Fibroblast of upper back skin (primary cell): ENCODE data around the gene PARM1.
"Not testable (repeated sequence)": the region's sequence is repeated elsewhere in the genome, so short reads cannot be mapped to it uniquely, and the experiment has no call there.

Experiments used
- DNase-seq: peaks from one replicate; pipeline ENCODE4 v3.0.0-alpha.2; 2013

Gene PARM1

DNA sequence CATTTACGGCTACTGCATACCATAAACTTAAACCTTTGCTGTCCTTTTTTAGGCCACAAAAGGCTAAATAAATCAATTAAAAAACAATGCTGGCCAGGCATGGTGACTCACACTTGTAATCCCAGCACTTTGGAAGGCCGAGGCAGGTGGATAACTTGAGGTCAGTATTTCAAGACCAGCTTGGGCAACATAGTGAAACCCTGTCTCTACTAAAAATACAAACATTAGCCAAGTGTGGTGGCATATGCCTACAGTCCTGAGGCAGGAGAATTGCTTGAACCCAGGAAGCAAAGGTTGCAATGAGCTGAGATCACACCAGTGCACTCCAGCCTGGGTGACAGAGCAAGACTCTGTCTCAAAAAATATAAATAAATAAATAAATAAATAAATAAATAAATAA, 61.5 kb downstream of the PARM1 start:
- not testable (repeated sequence) for DNase-seq

- no peak for DNase-seq
Observed at GRCh38 chr4:74996996-74997395, 64.1 kb downstream of the PARM1 start.

DNA sequence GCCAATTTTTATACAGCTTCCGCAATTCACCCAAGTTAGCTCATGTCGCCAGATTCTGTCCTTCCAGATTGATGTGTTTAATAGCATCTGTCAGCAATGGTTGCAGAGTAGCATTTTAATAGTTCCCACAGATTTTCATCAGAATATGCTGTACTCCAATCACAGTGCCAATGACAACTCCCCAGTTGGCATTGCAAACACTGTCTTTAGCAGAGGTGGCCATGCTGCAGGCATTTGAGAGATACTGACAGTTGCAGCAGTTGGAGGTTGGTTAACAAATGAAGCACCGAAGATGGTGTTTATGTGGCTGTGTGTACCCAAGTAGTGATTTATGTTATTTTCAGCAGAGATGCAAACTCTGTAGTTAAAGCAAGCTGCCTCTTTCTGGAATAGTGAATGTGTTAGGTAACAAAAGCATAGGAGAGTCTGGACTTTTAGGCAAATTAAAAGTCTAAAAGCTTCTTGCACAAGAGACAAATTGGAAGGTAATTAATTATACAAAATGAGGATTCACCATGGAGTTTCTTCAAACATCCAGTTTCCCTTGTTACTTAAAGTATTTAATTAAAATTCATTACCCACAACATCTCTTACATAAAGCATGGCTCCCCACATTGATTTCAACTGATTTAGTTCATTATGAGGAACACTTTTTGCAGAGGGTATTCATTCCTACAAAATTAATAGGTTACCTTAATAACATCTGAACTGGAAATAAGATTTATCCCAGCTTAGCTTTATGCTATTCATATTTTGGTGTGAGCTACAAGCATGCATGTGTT, 65.2 kb downstream of the PARM1 start:
- no peak for DNase-seq

DNA sequence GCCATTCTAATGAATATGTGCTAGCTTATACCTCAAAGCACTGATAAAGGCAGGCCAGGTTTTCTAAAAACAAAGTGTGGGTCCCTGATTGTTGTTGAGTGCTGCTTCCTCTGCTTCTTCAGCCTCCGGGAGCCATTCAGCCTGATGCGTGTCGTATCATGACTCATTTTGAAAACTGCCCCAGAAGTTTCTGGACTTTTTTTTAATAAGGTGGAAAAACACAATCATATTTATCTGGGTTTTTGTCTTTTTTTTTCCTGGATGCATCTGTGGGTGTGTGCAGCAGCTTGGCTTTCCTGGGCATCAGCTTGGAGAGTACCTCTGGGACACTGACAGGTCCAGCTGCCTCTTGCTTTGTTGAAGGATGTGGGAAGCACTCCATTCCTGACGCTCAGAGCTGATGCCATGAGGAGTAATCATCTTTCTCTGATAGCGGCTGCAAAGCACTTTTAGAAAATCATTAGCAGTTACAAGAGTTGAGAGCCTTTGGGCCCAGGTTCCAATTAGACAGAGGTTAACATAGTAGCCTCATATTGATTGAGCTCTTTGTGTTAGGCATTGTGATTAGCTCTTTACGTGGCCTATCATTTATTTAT, 66.9 kb downstream of the PARM1 start:
- DNase-seq, result no peak

- DNase-seq, result no peak
Observed at GRCh38 chr4:75001871-75002270, 69.0 kb downstream of the PARM1 start.

DNA sequence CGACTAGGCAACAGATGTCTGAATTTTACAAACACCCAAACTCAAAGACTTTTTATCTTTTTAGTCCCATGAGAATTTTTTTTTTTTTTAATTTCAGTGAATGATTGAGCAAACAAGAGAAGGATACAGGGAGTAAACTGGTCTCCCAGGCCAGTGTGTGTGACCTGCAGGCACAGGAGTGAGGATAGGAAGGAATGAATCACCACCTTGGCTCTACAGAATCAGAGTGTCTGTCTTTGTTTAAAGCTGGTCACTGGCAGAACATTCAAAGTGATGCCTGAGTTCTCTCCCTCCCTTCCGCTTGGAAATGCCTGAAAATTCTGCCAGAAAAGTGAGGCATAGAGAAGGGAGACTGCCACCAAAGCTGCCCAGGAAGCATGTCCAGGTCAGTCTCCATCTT, 69.5 kb downstream of the PARM1 start:
- DNase-seq, result no peak

- DNase-seq, result no peak
Observed at GRCh38 chr4:75003979-75004378, 71.1 kb downstream of the PARM1 start.

- DNase-seq, result no peak
Observed at GRCh38 chr4:75004755-75005668, 72.1 kb downstream of the PARM1 start.

- DNase-seq, result no peak
Observed at GRCh38 chr4:75005727-75006126, 72.8 kb downstream of the PARM1 start.

DNA sequence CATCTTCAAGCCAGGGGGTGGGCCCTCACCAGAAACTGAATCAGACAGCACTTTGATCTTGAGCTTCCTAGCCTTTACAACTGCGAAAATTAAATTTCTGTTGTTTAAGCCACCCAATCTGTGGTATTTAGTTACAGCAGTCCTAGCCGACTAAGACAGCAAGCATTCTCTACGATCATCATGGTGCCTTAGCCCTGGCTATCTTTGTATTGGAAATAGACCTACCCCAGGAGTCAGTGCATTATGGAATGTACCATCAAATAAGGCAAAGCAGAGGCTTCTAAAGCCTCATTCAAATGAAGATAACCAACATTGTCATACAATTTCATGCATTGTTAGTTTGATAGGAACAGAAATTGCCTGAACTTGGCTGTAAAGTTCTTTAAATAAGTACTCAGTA, 75.0 kb downstream of the PARM1 start:
- DNase-seq, result no peak

DNA sequence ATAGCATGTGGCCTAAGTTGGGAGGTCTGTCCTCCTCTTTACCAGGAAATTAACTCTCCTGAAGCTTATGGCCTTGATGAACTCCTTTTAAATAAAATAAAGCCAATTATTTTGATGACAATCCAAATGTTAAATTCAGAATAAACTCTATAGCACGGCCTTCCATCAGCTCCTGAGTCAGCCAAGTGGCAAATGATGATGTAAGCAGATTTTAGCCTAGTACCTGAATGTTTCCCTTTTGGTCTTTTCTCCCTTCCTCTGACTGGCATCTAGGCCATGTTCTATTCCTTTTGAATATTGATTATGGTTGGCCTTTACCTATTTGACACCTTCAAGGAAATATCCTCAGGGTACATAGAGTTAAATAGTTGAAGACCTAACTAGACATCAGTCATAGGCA, 76.2 kb downstream of the PARM1 start:
- DNase-seq, result no peak

DNA sequence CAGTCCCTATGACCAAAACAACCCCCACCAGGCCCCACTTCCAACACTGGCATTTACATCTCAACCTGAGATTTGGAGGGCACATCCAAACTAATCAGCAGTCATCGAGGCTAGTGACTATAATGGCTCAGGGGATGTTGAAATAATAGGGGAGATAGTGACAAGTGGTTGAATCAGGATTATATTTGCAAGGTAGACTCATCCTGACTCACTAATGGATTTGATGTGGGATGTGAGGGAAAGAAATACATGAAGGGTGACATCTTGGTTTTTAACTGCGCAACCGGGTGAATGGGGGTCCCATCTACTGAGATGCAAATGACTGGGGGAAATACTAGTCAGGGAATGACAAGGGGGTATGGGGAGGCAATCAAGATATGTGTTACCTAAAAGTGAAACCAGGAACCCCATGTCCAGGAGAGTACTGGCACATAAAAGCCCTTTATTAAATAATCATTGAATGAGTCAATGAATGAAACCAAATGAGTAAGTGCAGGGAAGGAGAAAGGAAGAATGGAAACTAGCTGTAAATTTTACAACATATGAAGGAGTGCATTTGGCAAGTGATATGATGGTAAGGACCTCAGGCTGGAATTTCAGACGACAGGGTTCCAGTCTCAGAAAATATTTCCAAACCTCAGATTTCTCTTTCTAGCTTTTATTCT, 78.3 kb downstream of the PARM1 start:
- no peak for DNase-seq

DNA sequence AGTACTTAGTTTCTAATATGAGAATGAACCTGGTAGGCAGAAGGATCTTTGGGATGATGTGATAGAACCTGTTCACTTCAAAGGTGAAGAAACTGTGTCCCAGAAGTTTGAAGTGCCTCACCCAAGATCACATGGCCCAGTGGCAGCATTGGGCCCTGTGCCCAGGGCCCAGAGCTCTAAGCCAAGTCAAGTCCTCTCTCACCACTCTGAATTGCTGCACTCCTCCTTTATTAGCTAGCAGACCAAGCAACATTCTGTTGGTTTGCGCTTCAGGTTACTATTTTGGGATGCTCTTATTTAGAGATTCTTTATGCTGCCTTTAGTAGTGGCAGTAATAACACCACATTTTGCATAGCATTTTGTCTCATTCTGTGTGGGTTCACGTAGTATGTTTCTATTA, 82.7 kb downstream of the PARM1 start:
- no peak for DNase-seq

- no peak for DNase-seq
Observed at GRCh38 chr4:75016472-75016871, 83.6 kb downstream of the PARM1 start.

GRCh38 chr4:75018811-75019479, 86.0 kb downstream of the PARM1 start:
- no peak for DNase-seq

- DNase-seq, result no peak
Observed at GRCh38 chr4:75025431-75025830, 92.5 kb downstream of the PARM1 start.

DNA sequence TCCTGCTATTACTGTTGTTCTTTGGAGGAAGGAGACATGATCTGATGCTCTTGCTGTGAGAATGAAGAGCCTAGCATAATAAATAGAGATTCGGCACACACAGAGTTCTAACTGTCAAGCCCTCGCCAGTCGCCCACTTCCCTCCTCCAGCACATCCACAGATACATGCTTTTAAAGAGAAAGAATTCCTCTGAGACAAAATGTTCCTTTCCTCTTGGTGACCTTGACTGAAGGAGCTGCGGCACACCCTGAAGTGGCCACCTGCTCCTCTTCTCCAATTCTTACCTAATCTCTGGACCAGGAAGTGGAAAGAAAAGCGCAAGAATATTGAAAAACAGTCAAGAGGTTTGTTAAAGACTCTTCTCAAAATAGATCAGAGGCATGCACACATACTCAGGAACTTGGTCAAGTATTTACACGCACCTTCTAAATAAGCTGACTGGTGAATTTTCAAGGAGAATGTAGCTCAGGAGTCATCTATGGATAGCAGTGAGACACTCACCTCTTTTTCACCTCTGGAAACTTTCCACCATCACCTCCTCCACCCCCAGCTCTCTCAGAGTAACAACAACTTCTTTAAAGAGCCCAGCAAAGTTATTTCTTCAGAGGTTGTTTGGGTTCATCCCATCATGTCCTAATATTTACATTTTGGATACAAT, 95.4 kb downstream of the PARM1 start:
- DNase-seq, result no peak

GRCh38 chr4:75030028-75030427, 97.1 kb downstream of the PARM1 start:
- no peak for DNase-seq

DNA sequence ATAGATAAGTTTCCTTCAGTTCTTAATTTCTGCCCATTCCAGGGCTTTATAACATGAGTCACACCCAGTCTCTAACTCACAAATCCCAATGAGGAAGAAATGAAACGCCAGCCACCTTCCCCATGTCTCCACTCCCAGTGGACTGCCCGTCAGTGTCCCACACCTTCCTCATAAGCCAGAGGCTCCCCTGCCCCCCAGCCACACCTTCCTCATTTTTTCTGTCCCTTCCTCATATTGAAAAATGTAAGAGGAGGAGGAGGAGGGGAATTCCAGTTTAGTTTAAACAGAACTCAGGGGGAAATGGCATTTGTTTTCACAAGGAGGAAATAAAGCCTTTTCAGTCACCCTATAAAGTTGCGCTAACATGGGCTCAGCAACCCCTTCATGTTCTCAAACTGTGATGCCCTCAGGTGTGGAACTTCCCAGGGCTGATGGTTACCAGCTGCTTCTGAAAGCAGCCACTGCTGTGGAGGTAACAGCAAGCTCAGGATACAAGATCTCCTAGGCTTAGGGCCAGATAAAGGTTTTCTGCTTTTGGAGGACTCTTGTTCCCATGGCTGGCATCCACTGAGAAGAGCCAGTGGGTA, 97.8 kb downstream of the PARM1 start:
- no peak for DNase-seq

DNA sequence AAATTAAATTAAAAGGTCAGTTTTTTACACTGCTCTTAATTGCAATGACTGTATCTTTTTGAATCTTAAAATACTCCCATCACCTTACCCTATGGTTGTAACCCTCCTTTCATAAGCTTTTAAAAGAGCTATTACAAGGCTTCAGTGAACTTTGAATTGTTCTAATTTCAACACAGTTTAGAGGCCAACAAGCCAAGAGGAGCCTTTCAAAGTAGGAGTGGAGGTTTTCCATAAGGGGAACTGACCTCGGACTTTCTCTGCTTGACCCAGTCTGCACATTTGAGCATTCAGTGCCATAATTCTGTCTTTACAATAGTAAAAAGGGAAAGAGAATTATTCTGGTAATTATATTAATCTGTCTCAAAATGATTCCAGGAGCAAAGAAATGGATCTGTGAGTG, 98.9 kb downstream of the PARM1 start:
- no peak for DNase-seq

DNA sequence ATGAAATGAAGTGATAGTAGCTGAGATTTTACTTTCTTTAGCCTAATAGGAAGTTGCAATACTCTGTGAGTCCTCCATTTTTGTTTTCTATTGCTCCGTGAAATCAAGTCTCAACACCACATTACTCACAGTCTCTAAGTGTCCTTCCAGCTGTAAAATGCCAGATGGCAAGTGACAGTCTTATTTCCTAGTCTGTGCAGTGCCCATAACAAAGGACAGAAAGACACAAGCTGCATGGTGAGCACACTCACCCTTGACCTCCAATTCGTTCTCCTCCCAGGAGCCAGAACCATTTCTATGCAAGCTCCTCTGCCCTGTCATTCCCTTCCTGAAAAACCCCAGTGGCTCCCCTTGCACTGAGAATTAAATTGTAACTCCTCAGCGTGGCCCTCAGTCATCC, 101.6 kb downstream of the PARM1 start:
- no peak for DNase-seq

DNA sequence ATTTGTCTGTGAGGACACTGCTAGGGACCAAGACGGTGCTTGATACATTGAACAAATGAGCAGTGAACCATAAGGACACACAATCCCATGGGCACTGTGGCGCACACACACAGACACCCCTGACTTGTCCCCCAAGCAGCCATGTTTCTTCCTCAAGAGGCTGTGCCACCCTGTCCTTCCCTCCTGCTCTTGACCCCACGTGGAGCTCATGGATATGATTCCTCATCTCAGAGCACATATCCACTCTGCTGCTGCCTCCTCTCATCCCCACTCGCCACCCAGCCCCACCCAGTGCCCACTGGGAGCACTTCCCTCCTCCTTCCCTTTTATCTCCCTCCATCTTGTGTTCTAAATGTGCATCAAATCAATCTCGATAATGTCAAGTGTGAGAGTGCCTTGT, 102.4 kb downstream of the PARM1 start:
- no peak for DNase-seq
